H1 (cell line): Measurements from ENCODE around the gene SAMD14. TPM values are rescaled to one million over a fixed set of nuclear protein-coding genes. Genes with fewer than 3 reads are reported as not detected.

Source experiments
- CTCF ChIA-PET: fragments of 300-600 bp; sonication (Branson Sonifier 250); formaldehyde crosslinking; loops from one replicate; lab custom pipeline; 2021; ENCODE audit not compliant: partially characterized antibody; lab: Charles Lee
- POLR2A ChIA-PET: fragments of 300-600 bp; sonication (Branson Sonifier 250); formaldehyde crosslinking; loops from one replicate; lab custom pipeline; 2021; ENCODE audit warnings: inconsistent platforms; ENCODE audit not compliant: partially characterized antibody; lab: Charles Lee
- DNase-seq, 2 experiments: peaks; one replicate each; pipeline versions ENCODE4 v3.0.0 to v3.0.0-alpha.2; 2010 to 2022; ENCODE audit warnings: low spot score in 2 of 2, low read depth in 1 of 2, mixed read lengths in 1 of 2
- FAIRE-seq: peaks from 2 replicates; lab custom pipeline; 2011; peaks lifted over from hg19 to GRCh38; lab: Jason Lieb, UNC
- H2AFZ ChIP-seq: 2 replicates; pipeline ENCODE4 v1.8.1; 2012; ENCODE audit warnings: low read length, inconsistent platforms
- H2AK5ac ChIP-seq: 2 replicates; pipeline ENCODE4 v1.6.1; 2013; ENCODE audit warnings: low read depth, low read length
- H2BK120ac ChIP-seq: replicated peaks from 2 replicates; pipeline ENCODE3; 2013; ENCODE audit warnings: low read depth, low read length, inconsistent platforms
- H2BK12ac ChIP-seq: 2 replicates; pipeline ENCODE4 v1.6.1; 2013; ENCODE audit warnings: low read depth, low read length
- H2BK15ac ChIP-seq: 2 replicates; pipeline ENCODE4 v1.6.1; 2013; ENCODE audit warnings: low read length
- H2BK20ac ChIP-seq: 2 replicates; pipeline ENCODE4 v1.6.1; 2013; ENCODE audit warnings: low read length
- H2BK5ac ChIP-seq: 2 replicates; pipeline ENCODE4 v1.6.1; 2013; ENCODE audit warnings: low read depth, low read length
- H3K14ac ChIP-seq: 2 replicates; pipeline ENCODE4 v1.6.1; 2013; ENCODE audit warnings: inconsistent platforms; ENCODE audit not compliant: insufficient read length
- H3K18ac ChIP-seq: 2 replicates; pipeline ENCODE4 v1.6.1; 2013; ENCODE audit warnings: low read length; ENCODE audit errors: extremely low read depth
- H3K23ac ChIP-seq: 2 replicates; pipeline ENCODE4 v1.6.1; 2013; ENCODE audit warnings: inconsistent platforms; ENCODE audit not compliant: insufficient read length
- H3K23me2 ChIP-seq: 2 replicates; pipeline ENCODE4 v1.6.1; 2013; ENCODE audit warnings: low read depth, low read length
- H3K27ac ChIP-seq: 2 replicates; pipeline ENCODE4 v1.6.1; 2011; ENCODE audit warnings: low read depth, low read length, inconsistent platforms
- H3K27me3 ChIP-seq, 4 experiments: replicated peaks in 1 of 4; 1 replicate in 1 of 4; 2 replicates in 3 of 4; pipeline versions ENCODE4 v1.6.1 to v1.8.1; 2011 to 2013; ENCODE audit warnings: low read length in 3 of 4, mild to moderate bottlenecking in 3 of 4, inconsistent platforms in 2 of 4, mixed read lengths in 2 of 4, moderate library complexity in 1 of 4; ENCODE audit not compliant: control insufficient read depth in 3 of 4, insufficient read depth in 3 of 4; ENCODE audit errors: extremely low read depth in 1 of 4
- H3K36me3 ChIP-seq, 4 experiments: 2 replicates each; pipeline versions ENCODE4 v1.6.1 to v1.8.1; 2011 to 2013; ENCODE audit warnings: mild to moderate bottlenecking in 4 of 4, low read length in 3 of 4, moderate library complexity in 2 of 4, control low read depth in 1 of 4, inconsistent platforms in 1 of 4; ENCODE audit not compliant: insufficient read depth in 4 of 4, control insufficient read depth in 2 of 4
- H3K4ac ChIP-seq: replicated peaks from 2 replicates; pipeline ENCODE3; 2013; ENCODE audit warnings: low read length, low read depth, mixed read lengths, inconsistent platforms; ENCODE audit not compliant: insufficient read length
- H3K4me1 ChIP-seq, 4 experiments: replicated peaks in 1 of 4; 1 replicate in 1 of 4; 2 replicates in 3 of 4; pipeline versions ENCODE4 v1.6.1 to v1.8.1; 2011 to 2013; ENCODE audit warnings: low read length in 3 of 4, inconsistent platforms in 2 of 4, mixed read lengths in 1 of 4; ENCODE audit not compliant: insufficient read depth in 4 of 4, control insufficient read depth in 3 of 4
- H3K4me2 ChIP-seq, 2 experiments: 2 replicates each; pipeline versions ENCODE4 v1.6.1 to v1.8.1; 2011 to 2013; ENCODE audit warnings: low read depth in 2 of 2, low read length in 2 of 2, control low read depth in 1 of 2, inconsistent platforms in 1 of 2, mild to moderate bottlenecking in 1 of 2; ENCODE audit not compliant: insufficient read depth in 1 of 2
- H3K4me3 ChIP-seq, 4 experiments: fragments of 200-600, 300-600 bp in 1 of 4; sonication (generic), shearing (Covaris generic), sonication (Bioruptor Twin) in 1 of 4; 2 replicates each; pipeline versions ENCODE4 v1.5.1 to v1.8.1; 2011 to 2016; ENCODE audit warnings: low read length in 4 of 4, low read depth in 3 of 4, control low read depth in 2 of 4, inconsistent platforms in 2 of 4, mild to moderate bottlenecking in 2 of 4, mixed read lengths in 1 of 4, moderate library complexity in 1 of 4; ENCODE audit not compliant: insufficient read depth in 2 of 4; ENCODE audit errors: extremely low read depth in 1 of 4
- H3K56ac ChIP-seq: replicated peaks from 2 replicates; pipeline ENCODE3; 2013; ENCODE audit warnings: low read depth, mild to moderate bottlenecking, mixed read lengths, low read length, inconsistent platforms; ENCODE audit not compliant: insufficient read length
- H3K79me1 ChIP-seq: 2 replicates; pipeline ENCODE4 v1.6.1; 2013; ENCODE audit warnings: low read depth, low read length, control low read depth
- H3K79me2 ChIP-seq, 2 experiments: 2 replicates each; pipeline versions ENCODE4 v1.6.1 to v1.8.1; 2012 to 2013; ENCODE audit warnings: low read length in 2 of 2, mild to moderate bottlenecking in 2 of 2, inconsistent platforms in 1 of 2; ENCODE audit not compliant: insufficient read depth in 2 of 2, control insufficient read depth in 1 of 2
- H3K9ac ChIP-seq, 4 experiments: replicated peaks in 1 of 4; 1 replicate in 1 of 4; 2 replicates in 3 of 4; pipeline versions ENCODE4 v1.6.1 to v1.8.1; 2011 to 2013; ENCODE audit warnings: low read depth in 3 of 4, low read length in 3 of 4, control low read depth in 2 of 4, mild to moderate bottlenecking in 2 of 4, moderate library complexity in 2 of 4, inconsistent platforms in 1 of 4; ENCODE audit errors: extremely low read depth in 1 of 4
- H3K9me3 ChIP-seq, 2 experiments: 2 replicates each; pipeline versions ENCODE4 v1.6.1 to v1.8.1; 2012 to 2013; ENCODE audit warnings: mild to moderate bottlenecking in 2 of 2, moderate library complexity in 2 of 2, control low read depth in 1 of 2, inconsistent platforms in 1 of 2, low read depth in 1 of 2, low read length in 1 of 2, mixed read lengths in 1 of 2; ENCODE audit not compliant: insufficient read depth in 2 of 2
- H4K20me1 ChIP-seq, 2 experiments: replicated peaks in 1 of 2; 2 replicates each; pipeline versions ENCODE3 to v1.8.1; 2011 to 2013; ENCODE audit warnings: inconsistent platforms in 2 of 2, low read length in 2 of 2, mild to moderate bottlenecking in 1 of 2; ENCODE audit not compliant: insufficient read depth in 2 of 2, control insufficient read depth in 1 of 2
- H4K5ac ChIP-seq: 2 replicates; pipeline ENCODE4 v1.6.1; 2013; ENCODE audit warnings: low read length, low read depth, mixed read lengths, inconsistent platforms; ENCODE audit not compliant: insufficient read length
- H4K8ac ChIP-seq: 2 replicates; pipeline ENCODE4 v1.8.0; 2013; ENCODE audit warnings: mild to moderate bottlenecking, moderate library complexity, low read length, inconsistent platforms; ENCODE audit not compliant: insufficient read depth; ENCODE audit errors: extremely low read depth
- H4K91ac ChIP-seq: replicated peaks from 2 replicates; pipeline ENCODE3; 2013; ENCODE audit warnings: low read length, mixed read lengths, inconsistent platforms; ENCODE audit not compliant: insufficient read length
- CHD1 ChIP-seq: IDR thresholded peaks from 2 replicates; pipeline ENCODE4 v1.6.1; 2012; ENCODE audit warnings: low read depth, low read length, improper control_type of control experiment
- EP300 ChIP-seq, 2 experiments: IDR thresholded peaks; 1 replicate in 1 of 2; 2 replicates in 1 of 2; pipeline ENCODE4 v1.6.1; 2011 to 2012; ENCODE audit warnings: low read depth in 2 of 2, low read length in 2 of 2, mild to moderate bottlenecking in 2 of 2, borderline replicate concordance in 1 of 2, inconsistent platforms in 1 of 2, moderate library complexity in 1 of 2
- KDM1A ChIP-seq: fragments of 200-600, 300-600 bp; sonication (generic); IDR thresholded peaks from 2 replicates; pipeline ENCODE4 v1.7.1; 2016; ENCODE audit warnings: mild to moderate bottlenecking, low read length, borderline replicate concordance
- PHF8 ChIP-seq: fragments of 200-600 bp; sonication (generic); conservative IDR thresholded peaks from 2 replicates; pipeline ENCODE4 v1.7.1; 2012; ENCODE audit warnings: low read depth, mild to moderate bottlenecking, inconsistent platforms, low read length, moderate library complexity
- TCF12 ChIP-seq: IDR thresholded peaks from 2 replicates; pipeline ENCODE4 v1.6.1; 2011; ENCODE audit warnings: low read depth, mild to moderate bottlenecking, low read length
- WGBS, 2 experiments: shearing (Covaris generic) in 1 of 2; methylation state at CpG; one replicate each; pipeline versions ENCODE4 v1.1.6 to v1.1.7; 2013 to 2015; ENCODE audit warnings: low lambda C conversion rate in 2 of 2, mixed read lengths in 2 of 2, inconsistent platforms in 1 of 2, low coverage in 1 of 2, missing lambda C conversion rate in 1 of 2; ENCODE audit not compliant: insufficient replicate concordance in 2 of 2, insufficient coverage in 1 of 2, insufficient read length in 1 of 2; ENCODE audit errors: extremely low coverage in 1 of 2, missing lambda C conversion rate in 1 of 2; 5-methylcytosine and 5-hydroxymethylcytosine counted together
- polyA plus RNA-seq, 7 experiments: library from polyadenylated mRNA; depleted of rRNA in 3 of 7; stranded (reverse) in 5 of 7; unstranded in 2 of 7; fragments of >200 nt in 5 of 7; fragments of 200-250 nt in 2 of 7; gene quantifications; 1 replicate in 5 of 7; 2 replicates in 1 of 7; 4 replicates in 1 of 7; pipeline versions ENCODE4 v1.2.1 to v1.2.3, GENCODE V29; 2011 to 2013; ENCODE audit warnings: missing spikeins in 2 of 7, mixed read lengths in 2 of 7
- total RNA-seq: library from RNA; stranded (reverse); fragmentation: NEBNext Ultra II Directional; extraction: Animal tissue kit (Norgen Biotek cat#: 25700); gene quantifications from 2 replicates; pipeline ENCODE4 v1.2.1, GENCODE V29; 2021
- TF ChIP-seq, protein P1 (sequence below), 3 experiments: IDR thresholded peaks; 1 replicate in 2 of 3; 2 replicates in 1 of 3; pipeline versions ENCODE4 v1.5.1 to v1.6.1; 2011; ENCODE audit warnings: low read length in 3 of 3, mild to moderate bottlenecking in 3 of 3, inconsistent platforms in 2 of 3, low read depth in 1 of 3, moderate library complexity in 1 of 3; ENCODE audit not compliant: insufficient read depth in 1 of 3; ENCODE audit errors: control extremely low read depth in 1 of 3
- TF ChIP-seq, protein P2 (sequence below): IDR thresholded peaks from 2 replicates; pipeline ENCODE4 v1.6.1; 2012; ENCODE audit warnings: inconsistent platforms

SAMD14 gene
- total and polyA plus RNA-seq, 2 of the 8 experiments (the other 6 are each of a cell fraction or from before 2014, with no cell fraction given): 5.7 to 5.8 TPM

- peak overlapping the region; percentile 54 to 72 for H3K4me2 ChIP-seq
- peak overlapping the region; percentile 0 to 52 (median 19); a peak in 7 of 8 replicates for H3K4me3 ChIP-seq
- H3K23me2 ChIP-seq: peaks cover 2% of the 10 kb centered on the region; the same call in 1 of the 2 replicates
- H3K79me1 ChIP-seq: no peaks in the 10 kb centered on the region
- H2AFZ ChIP-seq: no peak overlapping the region
- no peak overlapping the region for H2BK20ac ChIP-seq
- no peak overlapping the region; the same call in 1 of the 2 replicates for H2BK5ac ChIP-seq
- H4K91ac ChIP-seq: peak overlapping the region; percentile 35
- no peak overlapping the region for H2BK120ac ChIP-seq
- ChIA-PET POLR2A (interaction anchor here (0.9 to 2.3 kb wide), 5 partner anchors 11 to 89 kb away, joined by 3 to 11 read pairs (median 4); partner anchors contain the start of gene SAMD14), CTCF (interaction anchor here (0.9 to 23.0 kb wide), 16 partner anchors 10 to 179 kb away, joined by 3 to 412 read pairs (median 4); partner anchors contain the start of genes PDK2 and PPP1R9B)
- H3K79me2 ChIP-seq: no peaks in the 10 kb centered on the region
- H3K36me3 ChIP-seq: no peaks in the 10 kb centered on the region
- H4K5ac ChIP-seq: peak overlapping the region; percentile 7
- H3K14ac ChIP-seq: no peak overlapping the region
- H2BK15ac ChIP-seq: no peak overlapping the region; the same call in 1 of the 2 replicates
- peak overlapping the region; percentile 83; the same call in 1 of the 2 replicates for H3K18ac ChIP-seq
- peak overlapping the region; percentile 55; the same call in 1 of the 2 replicates for H2BK12ac ChIP-seq
- H4K8ac ChIP-seq: peak overlapping the region; percentile 22; the same call in 1 of the 2 replicates
- H3K9me3 ChIP-seq: no peaks in the 10 kb centered on the region
- H2AK5ac ChIP-seq: no peak overlapping the region
- peak in 1 of 2 experiments; percentile 83 for DNase-seq
- H3K27ac ChIP-seq: no peak overlapping the region
- H3K9ac ChIP-seq: peak overlapping the region in 1 of 4 experiments; percentile 50; a peak in 2 of 7 replicates
- no peak overlapping the region for H3K56ac ChIP-seq
- no peak for FAIRE-seq
- 5% methylated on average over 54 of the region's 64 CpGs; no CpG with 5 or more reads in 1 of the 2 experiments for WGBS, 2 experiments
- peaks cover 0 to 18% (median 12%) of the 10 kb centered on the region in 4 experiments; a peak in 5 of 7 replicates for H3K27me3 ChIP-seq
- peak overlapping the region; percentile 40 for H3K4ac ChIP-seq
- H3K4me1 ChIP-seq: peaks cover 6 to 11% (median 8%) of the 10 kb centered on the region in 4 experiments
- H3K23ac ChIP-seq: no peak overlapping the region
- no peaks in the 10 kb centered on the region for H4K20me1 ChIP-seq
- TF ChIP-seq TCF12 (no peak), EP300 (IDR thresholded peaks at IDR 0.05; ENCODE audit: borderline replicate concordance in 1 of 2, low read depth in 2 of 2, low read length in 2 of 2) (0 out of 3 replicates have a peak, but pooled peaks of 1 of the 2 experiments have one; percentile 23), KDM1A (peak; percentile 50), CHD1 (no peak), PHF8 (peak; percentile 45; the same call in 1 of the 2 replicates)
- TF ChIP-seq, protein P1, sequence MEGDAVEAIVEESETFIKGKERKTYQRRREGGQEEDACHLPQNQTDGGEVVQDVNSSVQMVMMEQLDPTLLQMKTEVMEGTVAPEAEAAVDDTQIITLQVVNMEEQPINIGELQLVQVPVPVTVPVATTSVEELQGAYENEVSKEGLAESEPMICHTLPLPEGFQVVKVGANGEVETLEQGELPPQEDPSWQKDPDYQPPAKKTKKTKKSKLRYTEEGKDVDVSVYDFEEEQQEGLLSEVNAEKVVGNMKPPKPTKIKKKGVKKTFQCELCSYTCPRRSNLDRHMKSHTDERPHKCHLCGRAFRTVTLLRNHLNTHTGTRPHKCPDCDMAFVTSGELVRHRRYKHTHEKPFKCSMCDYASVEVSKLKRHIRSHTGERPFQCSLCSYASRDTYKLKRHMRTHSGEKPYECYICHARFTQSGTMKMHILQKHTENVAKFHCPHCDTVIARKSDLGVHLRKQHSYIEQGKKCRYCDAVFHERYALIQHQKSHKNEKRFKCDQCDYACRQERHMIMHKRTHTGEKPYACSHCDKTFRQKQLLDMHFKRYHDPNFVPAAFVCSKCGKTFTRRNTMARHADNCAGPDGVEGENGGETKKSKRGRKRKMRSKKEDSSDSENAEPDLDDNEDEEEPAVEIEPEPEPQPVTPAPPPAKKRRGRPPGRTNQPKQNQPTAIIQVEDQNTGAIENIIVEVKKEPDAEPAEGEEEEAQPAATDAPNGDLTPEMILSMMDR (IDR thresholded peaks at IDR 0.05; ENCODE audit: control extremely low read depth in 1 of 3, insufficient read depth in 1 of 3, low read depth in 1 of 3, low read length in 3 of 3): peak; percentile 70 to 83 (median 75)
- TF ChIP-seq, protein P2, sequence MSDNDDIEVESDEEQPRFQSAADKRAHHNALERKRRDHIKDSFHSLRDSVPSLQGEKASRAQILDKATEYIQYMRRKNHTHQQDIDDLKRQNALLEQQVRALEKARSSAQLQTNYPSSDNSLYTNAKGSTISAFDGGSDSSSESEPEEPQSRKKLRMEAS: peak; percentile 95
These were observed 12.5 kb downstream of the SAMD14 start for GRCh38 chr17:50117202-50118051.
